OCI-LY3 (cell line): Measurements from ENCODE around the gene C11orf68.

ENCODE experiments used
- CTCF ChIP-seq: fragments of 200-600, 300-600 bp; sonication (generic); IDR thresholded peaks from 2 replicates; pipeline ENCODE4 v1.5.1; 2014; ENCODE audit warnings: antibody characterized with exemption, low read length, low read depth
- EZH2phosphoT487 ChIP-seq: fragments of 200-600 bp; shearing (Covaris generic); IDR thresholded peaks from 2 replicates; pipeline ENCODE4 v1.6.1; 2018; ENCODE audit warnings: antibody characterized with exemption, mixed run types, low read depth

DNA sequence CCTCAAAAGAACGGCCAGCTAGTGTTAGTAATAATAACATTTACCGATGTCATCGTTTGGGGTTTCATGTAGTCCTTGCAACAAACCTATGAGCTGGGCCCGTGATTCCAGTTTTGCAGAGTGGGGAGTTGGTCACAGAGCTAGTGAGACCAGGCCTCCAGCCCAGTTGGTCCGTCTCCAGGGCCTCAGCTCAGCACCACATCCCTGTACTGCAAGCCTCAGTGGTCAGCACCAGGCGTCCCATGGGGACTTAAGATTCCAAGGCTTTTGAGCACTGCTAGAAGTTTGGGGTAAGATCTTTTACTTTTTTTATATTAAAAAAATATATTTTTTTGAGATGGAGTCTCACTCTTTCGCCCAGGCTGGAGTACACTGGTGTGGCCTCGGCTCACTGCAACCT, 25.3 kb upstream of the C11orf68 start:
- TF ChIP-seq CTCF: no peak
- TF ChIP-seq EZH2phosphoT487: no peak
